Neural cell (in vitro differentiated cells): ENCODE measurements around the gene CNOT11. TPM values are rescaled to one million over a fixed set of nuclear protein-coding genes. Genes with fewer than 3 reads are reported as not detected.

Experiments
- H2AFZ ChIP-seq: fragments of 200-600, 300-800 bp; sonication (generic), shearing (Covaris generic); 2 replicates; pipeline ENCODE4 v1.6.0; 2014; ENCODE audit warnings: low read depth, mild to moderate bottlenecking, antibody characterized with exemption, low read length, moderate library complexity
- H3F3A ChIP-seq: fragments of 200-600 bp; shearing (Covaris generic); 2 replicates; pipeline ENCODE4 v1.6.1; 2016; ENCODE audit warnings: mild to moderate bottlenecking, moderate library complexity, mixed read lengths, antibody characterized with exemption, low read length; ENCODE audit not compliant: insufficient read depth, poor library complexity, severe bottlenecking
- H3K27ac ChIP-seq: fragments of 200-600, 300-800 bp; sonication (generic), shearing (Covaris generic); 2 replicates; pipeline ENCODE4 v1.5.1; 2014; ENCODE audit warnings: mild to moderate bottlenecking, low read length, moderate library complexity
- H3K27me3 ChIP-seq: fragments of 300-800, 200-600 bp; sonication (generic), shearing (Covaris generic); 2 replicates; pipeline ENCODE4 v1.6.0; 2014; ENCODE audit warnings: mild to moderate bottlenecking, low read depth, low read length, moderate library complexity; ENCODE audit not compliant: insufficient read depth
- H3K36me3 ChIP-seq: fragments of 300-800, 200-600 bp; sonication (generic), shearing (Covaris generic); 2 replicates; pipeline ENCODE4 v1.5.1; 2014; ENCODE audit warnings: mild to moderate bottlenecking, antibody characterized with exemption, low read length, moderate library complexity; ENCODE audit not compliant: insufficient read depth
- H3K4me2 ChIP-seq: fragments of 300-800, 200-600 bp; sonication (generic), shearing (Covaris generic); 2 replicates; pipeline ENCODE4 v1.6.0; 2014; ENCODE audit warnings: mild to moderate bottlenecking, low read length
- H3K4me3 ChIP-seq: fragments of 300-800, 200-600 bp; sonication (generic), shearing (Covaris generic); 2 replicates; pipeline ENCODE4 v1.5.1; 2014; ENCODE audit warnings: mild to moderate bottlenecking, low read length, moderate library complexity
- H3K79me2 ChIP-seq: fragments of 200-600 bp; shearing (Covaris generic); replicated peaks from 2 replicates; pipeline ENCODE4 v1.6.0; 2014; ENCODE audit warnings: mild to moderate bottlenecking, low read length, moderate library complexity; ENCODE audit not compliant: insufficient read depth
- H3K9ac ChIP-seq: fragments of 300-800, 200-600 bp; sonication (generic), shearing (Covaris generic); 2 replicates; pipeline ENCODE4 v1.6.1; 2016; ENCODE audit warnings: mild to moderate bottlenecking, low read length, mixed read lengths
- H3K9me2 ChIP-seq: fragments of 200-600 bp; shearing (Covaris generic); 2 replicates; pipeline ENCODE4 v1.6.1; 2016; ENCODE audit warnings: mild to moderate bottlenecking, low read length, mixed read lengths; ENCODE audit not compliant: insufficient read depth
- H3K9me3 ChIP-seq: fragments of 200-600, 300-800 bp; sonication (generic), shearing (Covaris generic); 2 replicates; pipeline ENCODE4 v1.6.1; 2016; ENCODE audit warnings: mild to moderate bottlenecking, mixed run types, low read length, moderate library complexity, mixed read lengths
- H4K20me1 ChIP-seq: fragments of 200-600 bp; shearing (Covaris generic); 2 replicates; pipeline ENCODE4 v1.6.1; 2016; ENCODE audit warnings: mild to moderate bottlenecking, mixed run types; ENCODE audit not compliant: insufficient read depth
- EP300 ChIP-seq: fragments of 450-650 bp; conservative IDR thresholded peaks from 2 replicates; pipeline ENCODE4 v1.6.1; 2014; ENCODE audit warnings: antibody characterized with exemption, mild to moderate bottlenecking, moderate library complexity; ENCODE audit not compliant: poor library complexity, severe bottlenecking
- EZH2 ChIP-seq: fragments of 200-600, 300-800 bp; shearing (Covaris generic), sonication (generic); IDR thresholded peaks from 2 replicates; pipeline ENCODE4 v1.6.1; 2014; ENCODE audit warnings: antibody characterized with exemption, low read length, borderline replicate concordance, mild to moderate bottlenecking; ENCODE audit not compliant: insufficient read depth, poor library complexity, severe bottlenecking
- MXI1 ChIP-seq: fragments of 450-650 bp; conservative IDR thresholded peaks from 2 replicates; pipeline ENCODE4 v1.6.1; 2014; ENCODE audit warnings: antibody characterized with exemption, mild to moderate bottlenecking; ENCODE audit not compliant: poor library complexity, severe bottlenecking
- POLR2AphosphoS5 ChIP-seq: IDR thresholded peaks from 2 replicates; pipeline ENCODE4 v1.6.1; 2012
- RAD21 ChIP-seq: fragments of 450-650 bp; conservative IDR thresholded peaks from 2 replicates; pipeline ENCODE4 v1.6.1; 2014; ENCODE audit warnings: antibody characterized with exemption, mild to moderate bottlenecking, moderate library complexity
- REST ChIP-seq: IDR thresholded peaks from 2 replicates; pipeline ENCODE4 v1.6.1; 2012; ENCODE audit warnings: borderline replicate concordance
- SMC3 ChIP-seq: fragments of 450-650 bp; conservative IDR thresholded peaks from 2 replicates; pipeline ENCODE4 v1.6.1; 2014; ENCODE audit warnings: antibody characterized with exemption, mild to moderate bottlenecking, moderate library complexity; ENCODE audit not compliant: poor library complexity
- TAF1 ChIP-seq: IDR thresholded peaks from 2 replicates; pipeline ENCODE4 v1.6.1; 2012; ENCODE audit warnings: low read depth
- polyA plus RNA-seq: library from polyadenylated mRNA; depleted of rRNA; stranded (reverse); fragments of >200 nt; gene quantifications from 2 replicates; pipeline ENCODE4 v1.2.3, GENCODE V29; 2014
- TF ChIP-seq, protein P1 (sequence below): fragments of 450-650 bp; IDR thresholded peaks from 2 replicates; pipeline ENCODE4 v1.5.1; 2014; ENCODE audit warnings: antibody characterized with exemption, mild to moderate bottlenecking, moderate library complexity; ENCODE audit not compliant: poor library complexity, severe bottlenecking

CNOT11 gene
- polyA plus RNA-seq, 1 donor from 2014 or later, result 35.2 TPM

- H3K4me3 ChIP-seq, result no peak overlapping the region
- H3K79me2 ChIP-seq, result no peaks in the 10 kb centered on the region
- no peak overlapping the region for H3K27ac ChIP-seq
- H3K9ac ChIP-seq, result no peak overlapping the region
- H3K36me3 ChIP-seq, result no peaks in the 10 kb centered on the region
- no peaks in the 10 kb centered on the region for H3K9me2 ChIP-seq
- no peaks in the 10 kb centered on the region for H4K20me1 ChIP-seq
- no peak overlapping the region for H3K4me2 ChIP-seq
- no peaks in the 10 kb centered on the region for H3K27me3 ChIP-seq
- TF ChIP-seq EZH2 (no peak), POLR2AphosphoS5 (no peak), SMC3 (no peak), TAF1 (no peak), EP300 (no peak), RAD21 (no peak), REST (no peak), MXI1 (no peak)
- TF ChIP-seq, protein P1, sequence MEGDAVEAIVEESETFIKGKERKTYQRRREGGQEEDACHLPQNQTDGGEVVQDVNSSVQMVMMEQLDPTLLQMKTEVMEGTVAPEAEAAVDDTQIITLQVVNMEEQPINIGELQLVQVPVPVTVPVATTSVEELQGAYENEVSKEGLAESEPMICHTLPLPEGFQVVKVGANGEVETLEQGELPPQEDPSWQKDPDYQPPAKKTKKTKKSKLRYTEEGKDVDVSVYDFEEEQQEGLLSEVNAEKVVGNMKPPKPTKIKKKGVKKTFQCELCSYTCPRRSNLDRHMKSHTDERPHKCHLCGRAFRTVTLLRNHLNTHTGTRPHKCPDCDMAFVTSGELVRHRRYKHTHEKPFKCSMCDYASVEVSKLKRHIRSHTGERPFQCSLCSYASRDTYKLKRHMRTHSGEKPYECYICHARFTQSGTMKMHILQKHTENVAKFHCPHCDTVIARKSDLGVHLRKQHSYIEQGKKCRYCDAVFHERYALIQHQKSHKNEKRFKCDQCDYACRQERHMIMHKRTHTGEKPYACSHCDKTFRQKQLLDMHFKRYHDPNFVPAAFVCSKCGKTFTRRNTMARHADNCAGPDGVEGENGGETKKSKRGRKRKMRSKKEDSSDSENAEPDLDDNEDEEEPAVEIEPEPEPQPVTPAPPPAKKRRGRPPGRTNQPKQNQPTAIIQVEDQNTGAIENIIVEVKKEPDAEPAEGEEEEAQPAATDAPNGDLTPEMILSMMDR, result no peak
- H3K9me3 ChIP-seq, result no peaks in the 10 kb centered on the region
- no peaks in the 10 kb centered on the region for H3F3A ChIP-seq
- H2AFZ ChIP-seq, result no peak overlapping the region
Measured at GRCh38 chr2:101265893-101266499, 13.3 kb downstream of the CNOT11 start.

GRCh38 chr2:101267671-101268656 lies 15.3 kb downstream of the CNOT11 start:
- Histone ChIP-seq H3K9me2 (no peaks in the 10 kb centered on the region), H3F3A (no peaks in the 10 kb centered on the region), H3K79me2 (no peaks in the 10 kb centered on the region), H3K9ac (no peak overlapping the region), H3K27me3 (no peaks in the 10 kb centered on the region), H3K9me3 (no peaks in the 10 kb centered on the region), H3K27ac (no peak overlapping the region), H3K4me2 (no peak overlapping the region), H3K36me3 (no peaks in the 10 kb centered on the region), H3K4me3 (no peak overlapping the region), H2AFZ (no peak overlapping the region), H4K20me1 (no peaks in the 10 kb centered on the region)
- no peak for TF ChIP-seq RAD21
- TF ChIP-seq POLR2AphosphoS5, result no peak
- TF ChIP-seq, protein P1, result no peak
- TF ChIP-seq TAF1, result no peak
- TF ChIP-seq SMC3, result no peak
- no peak for TF ChIP-seq REST
- no peak for TF ChIP-seq EP300
- TF ChIP-seq EZH2, result no peak
- no peak for TF ChIP-seq MXI1
